Activated CD4-positive, alpha-beta T cell treated with anti-CD3 and anti-CD28 coated beads, Interleukin-2, amount 50 U/mL, for 48 hours (primary cell): ENCODE results near the gene VPREB3.
"Not testable (repeated sequence)": the region's sequence is repeated elsewhere in the genome, so short reads cannot be mapped to it uniquely, and the experiment has no call there.

Experiments
- DNase-seq, 2 experiments: peaks; one replicate each; pipeline ENCODE4 v3.0.0-alpha.2; 2020

Gene VPREB3

DNA sequence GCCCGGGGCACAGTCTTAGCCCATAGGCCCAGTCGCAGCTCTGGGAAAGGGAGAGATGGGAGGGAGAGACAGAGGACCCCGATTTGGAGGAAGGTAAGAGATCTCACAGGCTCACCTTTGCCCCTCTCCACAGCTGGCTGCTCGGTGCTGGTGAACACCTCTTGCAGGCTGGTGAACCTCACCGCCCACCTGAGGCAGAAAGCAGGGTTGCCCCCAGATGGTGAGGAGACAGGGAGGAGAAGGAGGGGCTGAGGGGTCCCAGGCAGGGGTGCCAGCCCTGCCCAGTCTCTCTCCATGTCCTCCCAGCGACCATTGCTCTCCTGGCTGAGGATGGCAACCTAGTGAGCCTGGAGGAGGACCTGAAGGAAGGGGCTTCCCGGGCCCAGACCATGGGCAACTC lies 9.7 kb upstream of the VPREB3 start:
- DNase-seq: no peak

DNA sequence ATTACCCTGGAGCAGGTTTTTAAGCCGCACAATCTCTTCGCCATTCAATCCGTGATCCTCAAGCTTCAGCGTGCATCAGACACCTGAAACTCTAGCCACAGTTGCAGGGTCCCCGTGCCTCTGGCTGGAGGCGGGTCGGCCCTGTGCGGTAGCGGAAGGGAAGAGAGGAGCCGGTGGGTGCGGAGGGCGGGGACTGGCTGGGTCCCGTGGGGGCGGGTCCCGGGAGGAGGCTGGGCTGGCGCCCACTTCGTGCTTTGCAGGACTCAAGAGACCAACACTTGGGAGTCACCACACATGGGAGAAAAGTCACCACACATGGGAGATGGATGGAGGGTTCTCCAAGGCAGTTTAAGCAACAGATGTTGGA lies 9.3 kb upstream of the VPREB3 start:
- DNase-seq: peak; percentile 65 to 70

DNA sequence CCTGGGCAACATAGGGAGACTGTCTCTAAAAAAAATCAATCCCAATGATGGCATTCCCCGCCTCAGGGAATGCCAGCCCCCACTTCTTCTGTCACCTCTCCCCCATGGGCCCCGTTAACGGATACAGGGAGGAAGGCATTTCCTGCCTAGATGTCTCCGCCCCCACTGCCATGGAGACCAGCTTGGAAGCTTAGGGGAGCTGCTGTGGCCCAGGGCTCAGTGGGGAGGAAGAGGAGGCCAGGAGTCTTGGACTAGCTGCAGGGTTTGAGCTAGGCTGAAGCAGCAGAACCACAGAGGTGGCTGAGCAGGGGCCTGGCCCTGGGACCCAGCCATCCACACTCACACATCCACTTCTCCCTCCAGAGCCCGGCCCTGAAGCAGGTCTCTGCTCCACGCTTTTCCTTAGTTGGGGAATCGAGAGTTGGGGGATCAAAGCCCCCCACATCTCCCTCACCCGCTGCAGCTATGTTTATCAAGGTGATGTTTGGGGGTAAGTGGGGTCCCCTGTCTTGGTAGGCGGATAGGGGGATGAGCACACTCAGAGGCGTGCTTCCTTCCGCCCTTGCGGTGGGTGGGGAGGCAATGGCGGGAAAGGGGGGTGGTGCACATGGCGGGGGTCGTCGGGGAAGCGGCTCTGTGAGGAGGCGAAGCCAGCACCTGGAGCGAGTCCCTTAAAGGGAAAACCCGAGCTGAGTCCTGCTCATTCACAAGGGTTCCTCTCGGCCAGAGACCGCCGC lies 8.8 kb upstream of the VPREB3 start, which contains the start of gene C22orf15:
Gene C22orf15, plus strand, starts transcription at position 149 of the 737 bp plus-strand sequence. Its CDS starts 317 bp downstream, at position 466.
- DNase-seq: peak in 1 of 2 experiments; percentile 26

DNA sequence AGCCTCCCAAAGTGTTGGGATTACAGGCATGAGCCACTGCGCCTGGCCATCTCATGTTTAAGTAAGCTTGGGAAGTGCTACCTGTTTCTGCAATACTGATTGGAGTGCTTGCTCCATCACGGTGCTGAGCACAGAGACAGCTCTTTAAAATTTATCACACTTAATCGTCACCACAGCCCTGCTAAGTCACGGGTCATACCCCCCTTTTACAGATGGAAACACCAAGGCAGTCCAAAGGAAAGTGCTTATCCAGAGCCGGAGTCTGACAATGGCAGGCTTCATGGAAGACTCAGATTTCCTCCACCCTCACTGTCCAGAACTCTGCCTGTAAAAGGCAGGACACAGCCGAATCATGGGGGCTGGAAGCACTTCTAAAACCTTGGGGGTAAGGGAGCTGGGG lies 5.8 kb upstream of the VPREB3 start:
- DNase-seq: no peak

DNA sequence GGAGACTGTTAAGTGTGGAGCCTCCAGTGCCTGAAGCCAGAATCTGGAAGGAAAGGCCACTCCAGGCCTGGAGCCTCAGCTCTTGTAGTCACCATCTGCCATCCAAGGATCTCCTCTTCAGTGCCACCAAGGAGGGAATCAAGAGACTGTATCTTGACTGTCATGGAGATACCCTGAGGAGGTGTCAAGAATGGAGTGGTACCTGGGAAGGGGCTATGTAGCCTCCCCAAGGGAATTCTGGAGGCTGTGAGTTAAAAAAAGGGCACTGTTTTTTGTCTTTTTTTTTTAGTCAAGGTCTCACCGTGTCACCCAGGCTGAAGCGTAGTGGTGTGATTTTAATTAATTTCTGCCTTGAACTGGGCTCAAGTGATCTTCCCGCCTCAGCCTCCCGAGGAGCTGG lies 5.3 kb upstream of the VPREB3 start:
- DNase-seq: no peak

DNA sequence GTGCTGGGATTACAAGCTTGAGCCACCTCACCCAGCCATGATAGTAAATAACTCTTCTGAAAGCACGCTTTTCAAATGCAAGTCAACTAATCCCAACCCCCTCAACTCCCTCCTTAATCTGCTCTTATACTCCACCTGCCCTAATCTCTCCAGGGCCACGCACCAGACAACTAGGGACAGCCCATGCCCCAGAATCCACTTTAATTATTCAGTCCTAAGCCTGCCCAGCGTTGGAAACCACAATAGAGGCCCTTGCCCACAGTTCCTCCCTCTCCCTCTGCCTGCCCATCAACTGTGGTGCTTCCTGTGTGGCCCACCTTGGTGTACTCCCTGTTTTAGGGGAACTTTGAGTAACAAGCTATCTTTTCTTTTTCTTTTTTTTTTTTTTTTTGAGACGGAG lies 2.7 kb upstream of the VPREB3 start:
- no peak for DNase-seq

DNA sequence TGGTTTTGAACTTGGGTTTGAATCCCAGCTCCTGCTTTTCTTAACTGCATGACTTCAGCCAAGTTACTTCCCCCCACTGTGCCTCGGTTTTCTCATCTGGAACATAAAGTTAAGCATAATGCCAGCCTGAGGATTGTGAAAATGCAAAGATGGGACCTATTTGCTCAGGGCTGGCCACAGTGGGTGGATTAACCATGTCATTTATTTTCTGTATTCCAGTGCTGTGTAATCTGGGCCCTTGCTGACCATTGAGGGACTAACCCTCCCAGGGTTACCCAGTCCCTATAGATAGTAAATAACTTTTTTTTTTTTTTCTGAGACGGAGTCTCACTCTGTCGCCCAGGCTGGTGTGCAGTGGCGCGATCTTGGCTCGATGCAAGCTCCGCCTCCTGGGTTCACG lies 1.5 kb upstream of the VPREB3 start:
- no peak for DNase-seq

DNA sequence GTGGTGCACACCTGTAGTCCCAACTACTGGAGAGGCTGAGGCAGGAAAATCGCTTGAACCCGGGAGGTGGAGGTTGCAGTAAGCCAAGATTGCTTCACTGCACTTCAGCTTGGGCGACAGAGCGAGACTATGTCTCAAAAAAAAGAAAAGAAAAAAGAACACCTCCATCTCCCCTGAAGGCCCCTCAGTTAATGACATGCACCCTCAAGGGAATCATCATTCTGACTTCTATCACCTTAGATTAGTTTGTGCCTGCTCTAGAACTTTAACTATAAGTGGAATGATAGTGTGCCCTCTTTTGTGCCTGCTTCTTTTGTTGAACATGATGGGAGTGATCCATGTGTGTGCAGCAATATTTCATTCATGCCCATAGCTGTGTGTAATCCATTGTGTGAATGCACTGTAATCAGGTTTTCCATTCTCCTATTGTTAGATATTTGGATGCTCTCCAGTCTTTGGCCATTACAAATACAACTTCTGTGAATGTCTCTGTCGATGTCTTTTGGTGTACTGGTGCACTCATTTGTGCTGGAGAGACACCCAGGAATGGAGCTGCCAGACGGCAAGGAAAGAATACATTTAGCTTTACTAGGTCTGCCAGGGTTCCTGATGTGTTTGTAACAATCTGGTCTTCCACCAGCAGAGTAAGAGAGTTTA lies 883 bp upstream of the VPREB3 start:
- no peak for DNase-seq

DNA sequence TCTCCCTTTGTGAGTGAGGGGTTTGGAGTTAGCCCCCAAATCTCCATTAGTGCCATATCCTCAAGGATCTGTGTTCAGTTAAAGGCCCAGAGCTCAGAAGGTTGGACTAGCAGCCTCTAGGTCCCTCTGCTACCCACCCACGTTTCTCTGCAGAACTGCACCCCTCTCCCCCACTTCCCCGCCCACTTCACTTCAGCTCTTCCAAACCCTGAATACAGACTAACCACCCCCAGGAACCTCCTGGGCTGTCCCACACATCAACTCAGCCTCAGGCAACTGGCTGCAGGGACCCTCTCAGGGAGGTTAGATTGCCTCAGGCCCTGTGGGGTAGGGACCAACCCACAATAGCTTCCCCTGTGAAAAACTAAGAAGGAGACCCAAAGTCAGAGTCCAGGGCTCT lies 840 bp downstream of the VPREB3 start:
- no peak for DNase-seq

DNA sequence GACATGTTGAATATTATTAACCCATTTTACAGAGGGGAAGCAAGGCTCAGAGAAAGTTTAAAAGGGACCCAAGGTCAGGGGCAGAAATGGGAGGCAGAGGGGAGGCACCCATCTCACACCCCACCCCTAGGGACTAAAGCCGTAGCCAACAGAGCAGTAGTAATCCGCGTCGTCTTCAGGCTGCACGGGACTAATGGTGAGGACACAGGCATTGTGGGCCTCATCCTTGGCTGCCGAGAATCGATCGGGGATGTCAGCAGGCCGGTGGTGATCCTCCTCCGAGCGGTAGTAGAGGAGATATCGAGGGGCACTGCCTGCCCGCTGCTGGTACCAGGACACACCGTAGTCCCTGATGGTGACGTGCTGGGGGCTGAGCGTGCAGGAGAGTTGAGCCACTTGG lies 1.5 kb downstream of the VPREB3 start:
- no peak for DNase-seq

DNA sequence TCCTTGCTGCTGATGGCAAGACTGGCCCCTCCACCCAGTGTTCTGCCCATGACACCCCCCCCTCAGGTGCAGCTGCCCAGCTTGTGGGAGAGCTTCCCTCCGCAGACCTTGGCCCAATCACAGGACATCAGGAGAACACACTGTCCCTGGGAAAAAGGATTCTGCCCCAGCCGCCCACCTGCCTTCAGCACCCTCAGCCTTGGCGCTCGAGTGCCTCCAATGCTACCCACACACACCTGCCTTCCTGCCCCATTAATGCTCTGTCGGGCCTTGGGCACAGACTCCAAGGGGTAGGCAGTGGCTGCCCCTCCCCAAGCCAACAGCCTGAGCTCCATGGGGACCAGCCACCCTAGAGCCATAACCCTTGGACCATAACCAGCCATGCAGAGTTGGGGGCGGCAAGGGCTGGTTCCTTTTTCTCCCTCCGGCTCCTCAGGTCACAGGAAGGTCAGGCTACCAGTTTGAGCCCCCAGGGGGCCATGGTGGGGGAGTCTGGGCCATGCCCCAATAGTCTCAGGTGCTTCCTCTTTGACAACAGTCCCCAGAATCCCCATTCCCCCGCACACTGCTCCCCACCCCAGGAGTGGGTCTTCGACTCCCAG lies 2.0 kb downstream of the VPREB3 start:
- DNase-seq: no peak

DNA sequence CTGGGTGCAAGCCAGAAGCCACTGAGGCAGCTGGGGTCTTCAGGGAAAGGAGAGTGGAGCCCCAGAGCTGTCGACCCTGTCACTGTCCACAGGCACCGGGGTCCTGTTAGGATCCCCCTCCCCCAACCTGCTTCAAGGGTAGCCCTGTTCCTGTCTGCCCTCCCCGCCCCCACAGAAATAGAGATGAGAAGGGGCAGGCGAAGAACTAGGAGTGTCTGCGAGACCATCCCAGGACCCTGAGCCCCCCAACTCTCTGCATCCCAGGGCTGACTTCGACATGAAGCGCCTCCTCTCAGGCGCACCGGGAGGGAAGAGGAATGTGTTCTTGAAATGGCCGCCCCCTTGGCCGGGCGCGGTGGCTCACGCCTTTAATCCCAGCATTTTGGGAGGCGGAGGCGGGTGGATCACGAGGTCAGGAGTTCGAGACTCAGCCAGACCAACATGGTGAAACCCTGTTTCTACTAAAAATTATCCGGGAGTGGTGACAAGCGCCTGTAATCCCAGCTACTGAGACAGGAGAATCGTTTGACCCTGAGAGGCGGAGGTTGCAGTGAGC lies 2.7 kb downstream of the VPREB3 start:
- DNase-seq: no peak

DNA sequence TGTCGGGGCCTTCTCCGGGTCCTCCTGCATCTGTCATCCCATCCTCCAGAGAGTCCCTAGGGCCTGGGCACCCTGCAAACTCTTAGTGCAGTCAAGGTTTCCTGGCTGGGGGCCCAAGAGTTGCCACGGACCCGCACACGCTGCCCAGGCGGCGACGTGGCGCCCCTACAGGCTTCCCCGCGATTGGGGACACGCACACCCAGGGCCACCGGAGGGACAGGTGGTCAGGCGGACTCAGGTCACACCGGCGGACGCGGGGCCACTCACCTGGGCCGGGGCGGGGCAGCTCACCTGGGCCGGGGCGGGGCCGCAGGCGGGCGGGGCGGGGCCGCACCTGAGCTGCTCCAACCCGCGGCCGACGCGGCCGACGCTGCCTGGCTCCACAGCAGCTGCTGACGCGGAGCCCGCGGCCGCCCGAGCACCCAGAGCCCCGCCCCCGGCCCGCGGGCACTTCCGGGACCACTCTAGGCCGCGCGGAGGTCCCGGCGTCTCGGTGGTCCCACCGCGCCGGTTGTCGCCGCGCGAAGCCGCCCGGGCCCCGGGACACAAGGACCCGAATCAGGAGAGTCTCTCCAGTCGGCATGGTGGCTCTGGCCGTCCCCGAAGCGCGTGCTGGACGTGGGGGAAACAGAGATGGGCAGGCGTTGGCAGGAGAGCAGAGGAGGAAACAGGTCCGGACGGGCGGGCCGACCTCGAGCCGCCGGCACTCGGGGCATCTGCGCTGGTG lies 3.3 kb downstream of the VPREB3 start, which contains the start of gene ZNF70:
Gene ZNF70, minus strand, starts transcription at position 399 of the 727 bp plus-strand sequence. CDS start 5,972 bp downstream, outside the sequence.
- peak; percentile 74 to 77 for DNase-seq

DNA sequence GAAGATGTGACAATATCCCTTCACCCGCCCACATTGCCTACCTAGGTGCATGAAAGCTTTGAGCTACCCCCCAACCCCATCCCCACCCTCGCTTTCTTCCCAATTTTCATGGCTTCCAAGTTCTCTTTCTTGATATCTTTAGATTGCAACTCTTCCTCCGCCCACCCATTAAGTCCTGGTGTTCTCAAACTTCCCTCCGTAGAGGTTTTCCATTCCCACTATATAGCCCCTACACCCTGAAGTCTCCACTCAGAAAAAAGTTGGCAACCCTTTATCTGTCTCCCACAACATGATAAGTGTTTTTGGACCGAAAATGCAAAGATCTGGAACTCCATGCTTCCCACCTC lies 3.9 kb downstream of the VPREB3 start:
- DNase-seq: no peak

DNA sequence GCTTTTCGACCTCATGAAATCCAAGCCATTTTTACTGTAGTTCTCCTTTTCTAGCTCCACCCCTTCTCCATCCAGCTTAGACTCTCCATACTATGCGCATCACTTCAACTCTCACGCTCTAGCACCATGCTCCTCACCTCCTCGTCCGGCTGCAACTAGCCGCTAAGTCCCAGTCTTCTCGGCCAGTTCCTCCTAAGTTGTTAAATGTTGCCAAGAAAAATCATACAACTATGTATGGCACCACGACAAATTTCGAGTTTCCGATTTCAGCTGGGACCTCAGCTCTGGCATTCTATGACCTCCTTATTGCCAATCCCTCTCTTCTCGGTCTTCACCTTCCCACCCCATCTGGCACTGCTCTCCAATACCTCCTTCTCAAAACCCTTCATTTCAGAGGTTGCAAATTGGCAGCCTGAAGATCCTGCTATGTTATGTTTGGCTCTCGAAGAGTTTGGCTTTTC lies 4.4 kb downstream of the VPREB3 start:
- DNase-seq: no peak

DNA sequence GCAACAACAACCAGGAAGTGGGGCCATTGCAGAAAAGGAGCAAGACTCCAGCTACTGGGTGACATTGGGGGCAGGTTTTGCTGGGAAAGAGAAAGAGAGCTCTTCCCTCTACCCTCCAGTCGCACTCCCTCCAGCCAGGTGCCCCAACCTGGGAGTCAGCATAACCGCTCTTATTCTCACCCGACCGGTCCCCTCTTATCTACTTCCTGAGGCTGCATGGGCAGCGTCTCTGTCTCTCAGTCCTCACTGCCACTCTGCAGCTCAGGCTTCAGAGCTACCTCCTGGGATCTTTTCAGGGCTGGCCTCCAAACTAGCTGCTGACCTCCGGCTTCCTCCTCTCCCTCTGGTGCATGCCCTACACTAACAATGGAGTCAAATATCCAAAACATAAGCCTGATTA lies 8.4 kb downstream of the VPREB3 start:
- no peak for DNase-seq

DNA sequence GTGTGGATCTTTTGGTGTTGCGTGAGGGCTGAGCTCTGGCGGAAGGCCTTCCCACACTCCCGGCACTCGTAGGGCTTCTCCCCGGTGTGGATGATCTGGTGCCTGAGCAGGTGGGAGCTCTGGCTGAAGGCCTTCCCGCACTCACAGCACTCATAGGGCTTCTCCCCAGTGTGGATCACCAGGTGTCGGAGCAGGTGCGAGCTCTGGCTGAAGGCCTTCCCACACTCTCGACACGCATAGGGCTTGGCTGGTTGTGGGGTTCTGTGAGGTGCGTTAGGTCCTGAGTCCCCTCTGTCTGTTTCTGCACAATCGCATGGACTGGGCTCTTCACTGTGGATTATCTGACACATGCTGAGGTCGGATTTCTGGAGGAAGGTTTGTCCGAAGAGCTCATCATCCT lies 9.7 kb downstream of the VPREB3 start:
- no peak for DNase-seq

DNA sequence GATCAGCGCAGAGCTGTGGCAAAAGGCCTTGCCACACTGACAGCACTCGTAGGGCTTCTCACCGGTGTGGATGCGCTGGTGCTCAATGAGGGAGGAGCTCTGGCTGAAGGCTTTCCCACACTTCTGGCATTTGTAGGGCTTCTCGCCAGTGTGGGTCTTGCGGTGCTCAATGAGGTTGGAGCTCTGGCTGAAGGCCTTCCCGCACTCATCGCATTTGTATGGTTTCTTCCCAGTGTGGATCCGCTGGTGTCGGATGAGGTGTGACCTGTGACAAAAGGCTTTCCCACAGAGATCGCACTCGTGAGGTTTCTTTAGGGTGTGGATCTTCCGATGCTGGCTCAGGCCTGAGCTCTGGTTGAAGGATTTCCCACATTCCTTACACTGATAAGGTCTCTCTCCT lies 10.2 kb downstream of the VPREB3 start:
- no peak for DNase-seq

DNA sequence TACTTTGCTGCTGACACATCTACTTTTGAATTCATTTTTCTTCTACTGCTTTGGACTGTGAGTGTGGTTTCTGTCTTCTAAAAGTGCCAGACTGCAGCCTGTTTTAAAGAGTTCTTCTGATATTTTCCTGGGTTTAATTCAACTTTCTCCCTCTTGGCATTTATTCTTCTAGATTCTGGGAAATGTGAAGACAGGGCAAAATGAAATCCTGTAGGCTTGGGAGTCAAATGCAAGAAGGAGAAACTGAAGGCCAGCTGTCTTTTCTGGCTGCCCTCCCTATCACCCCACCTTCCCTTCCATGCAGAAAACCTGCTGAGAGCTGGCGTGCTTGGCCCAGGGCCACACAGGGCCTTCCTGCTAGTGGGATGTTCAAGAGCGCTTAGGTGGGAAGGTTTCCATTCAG lies 10.9 kb downstream of the VPREB3 start:
- no peak for DNase-seq

DNA sequence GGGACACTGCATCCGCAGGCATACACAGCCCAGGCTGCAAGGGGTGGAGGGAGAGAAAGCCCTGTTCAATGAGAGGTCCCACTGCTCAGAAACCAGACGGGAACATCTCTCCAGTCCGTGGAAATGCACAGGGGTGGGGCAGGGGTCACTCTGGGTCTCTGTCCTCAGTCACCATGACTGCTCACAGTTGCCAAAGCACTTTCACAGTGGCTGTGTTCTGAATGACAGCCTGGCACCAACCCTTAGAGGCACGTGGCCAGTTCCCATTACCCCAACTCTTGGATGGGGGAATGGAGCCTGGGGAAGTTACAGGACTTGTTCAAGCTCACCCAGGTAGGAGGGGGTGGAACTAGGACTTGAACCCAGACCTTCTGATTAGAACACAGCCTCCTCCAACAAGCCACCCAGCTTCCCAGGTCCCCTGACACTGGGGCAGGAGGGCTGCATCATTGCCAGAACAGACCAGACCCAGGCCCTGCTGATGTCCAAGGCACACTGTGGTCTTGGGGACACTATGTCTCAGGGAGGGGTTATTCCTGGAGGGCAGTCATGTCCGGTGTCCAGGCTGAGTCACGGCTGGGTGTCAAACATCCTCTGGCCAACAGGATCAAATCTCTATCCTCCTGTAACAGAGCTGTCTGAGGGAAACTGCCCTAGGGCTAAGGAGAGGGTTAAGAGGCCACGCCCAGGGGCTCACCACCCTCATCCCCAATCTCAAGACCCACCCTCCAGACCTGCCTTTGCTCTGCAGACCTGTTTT lies 11.5 kb downstream of the VPREB3 start:
- no peak for DNase-seq

DNA sequence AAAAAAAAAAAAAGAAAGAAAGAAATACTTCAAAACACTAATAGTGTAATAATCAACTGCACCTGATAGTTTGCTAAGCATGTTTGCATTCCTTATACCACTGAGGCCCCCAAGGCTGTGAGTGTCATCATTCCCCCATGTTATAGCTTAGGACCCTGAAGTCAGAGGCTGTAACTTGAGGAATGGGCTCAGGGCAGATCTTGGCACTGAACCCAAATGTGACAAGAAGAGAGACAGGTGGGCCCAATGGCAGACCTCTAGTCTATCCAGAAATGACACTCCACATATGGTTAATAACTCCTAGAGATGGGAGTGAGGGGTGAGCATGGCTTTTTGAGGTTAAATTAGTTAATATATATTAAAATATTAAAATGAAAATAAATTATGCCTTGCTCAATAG lies 16.5 kb downstream of the VPREB3 start:
- no peak for DNase-seq

DNA sequence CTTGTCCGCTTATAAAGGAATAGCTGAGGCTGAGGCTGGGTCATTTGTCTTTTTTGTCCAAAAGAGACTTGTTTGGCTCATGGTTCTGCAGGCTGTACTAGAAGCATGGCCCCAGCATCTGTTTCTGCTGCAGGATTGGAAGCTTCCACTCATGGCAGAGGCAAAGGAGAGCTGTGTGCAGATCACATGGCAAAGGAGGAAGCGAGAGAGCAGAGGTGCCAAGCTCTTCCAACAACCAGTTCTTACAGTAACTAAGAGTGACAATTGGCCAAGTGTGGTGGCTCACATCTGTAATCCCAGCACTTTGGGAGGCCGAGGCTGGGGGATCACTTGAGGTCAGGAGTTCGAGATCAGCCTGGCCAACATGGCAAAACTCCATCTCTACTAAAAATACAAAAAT lies 26.1 kb downstream of the VPREB3 start:
- DNase-seq: not testable (repeated sequence)
